Activated T-helper 2 cell treated with anti-CD3 and anti-CD28 coated beads, Interferon-gamma antibody, Interleukin-2, Interleukin-4, amounts not matched to agents 10 μg/mL and 5 μg/mL and 100 μg/mL, durations not matched to agents 14 hours and 24 hours and 36 hours (primary cell): ENCODE results near the gene PYGL. TPM values are rescaled to one million over a fixed set of nuclear protein-coding genes. Genes with fewer than 3 reads are reported as not detected.
"Not testable (repeated sequence)": the region's sequence is repeated elsewhere in the genome, so short reads cannot be mapped to it uniquely, and the experiment has no call there.

ENCODE experiments used
- DNase-seq: peaks from one replicate; pipeline ENCODE4 v3.0.0; 2021; ENCODE audit warnings: low spot score
- H3K27ac Mint-ChIP-seq: one replicate; pipeline ENCODE4 v1.8.0; 2021; ENCODE audit warnings: mixed read lengths
- H3K27me3 Mint-ChIP-seq: one replicate; pipeline ENCODE4 v1.8.0; 2021; ENCODE audit warnings: low read depth, mixed read lengths
- H3K36me3 Mint-ChIP-seq: one replicate; pipeline ENCODE4 v1.8.0; 2021; ENCODE audit warnings: low read depth, mixed read lengths
- H3K4me1 Mint-ChIP-seq: one replicate; pipeline ENCODE4 v1.8.0; 2021; ENCODE audit warnings: low read depth, mixed read lengths
- H3K4me3 Mint-ChIP-seq: one replicate; pipeline ENCODE4 v1.8.0; 2021; ENCODE audit warnings: low read depth, mild to moderate bottlenecking, moderate library complexity, mixed read lengths
- H3K9me3 Mint-ChIP-seq: one replicate; pipeline ENCODE4 v1.8.0; 2021; ENCODE audit warnings: mixed read lengths
- intact Hi-C: fragments of 100-400 bp; cut with micrococcal nuclease; formaldehyde crosslinking; loops from one replicate; pipeline ENCODE4 v1.15.1; 2023
- total RNA-seq: library from RNA; stranded (reverse); gene quantifications from 2 replicates; pipeline ENCODE4 v1.2.3, GENCODE V29; 2022

PYGL gene
- total RNA-seq, 1 donor from 2014 or later = 2.1 TPM

DNA sequence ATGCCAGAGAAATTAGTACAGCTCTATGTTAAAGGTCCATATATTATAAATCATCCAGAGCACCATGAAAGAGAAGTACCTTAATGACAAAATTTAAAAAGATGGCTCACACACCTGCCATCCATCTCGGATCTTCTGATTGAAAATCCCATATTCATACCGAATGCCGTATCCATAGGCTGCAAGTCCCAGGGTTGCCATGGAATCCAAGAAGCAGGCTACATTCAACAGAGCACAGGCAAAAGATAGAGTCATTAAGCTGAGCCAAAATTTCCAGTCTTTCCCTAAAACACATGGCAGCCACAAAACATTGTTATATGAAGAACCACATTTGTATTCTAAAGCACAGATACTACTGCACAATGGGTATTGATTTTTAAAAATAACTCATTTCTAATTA lies 12.7 kb downstream of the PYGL start:
- Mint-ChIP-seq H3K27ac (no peak overlapping the region), H3K27me3 (peaks cover 13% of the 10 kb centered on the region), H3K4me3 (no peak overlapping the region), H3K9me3 (no peaks in the 10 kb centered on the region), H3K4me1 (peaks cover 1% of the 10 kb centered on the region), H3K36me3 (no peaks in the 10 kb centered on the region)
- DNase-seq = no peak
- intact Hi-C loops = no loop called here

DNA sequence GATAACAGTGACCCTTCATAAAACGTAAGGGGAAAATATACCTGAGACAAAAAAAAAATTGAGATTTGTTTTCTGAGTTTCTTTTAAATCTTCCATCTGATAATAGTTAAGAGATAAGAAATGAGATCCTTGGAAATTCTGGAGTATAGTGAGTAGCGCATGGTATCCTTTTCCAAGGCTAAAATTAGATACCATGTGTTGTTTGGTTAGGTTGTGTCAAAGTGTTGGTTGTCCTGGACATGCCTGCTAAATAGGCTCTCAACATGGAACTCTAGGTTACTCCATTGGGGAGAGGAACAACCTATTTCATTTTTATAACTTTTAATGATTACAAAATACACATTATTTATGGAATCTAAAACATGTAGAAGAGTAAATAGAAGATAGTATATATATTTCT lies 14.8 kb downstream of the PYGL start:
- DNase-seq = no peak
- peaks cover 1% of the 10 kb centered on the region for H3K4me1 Mint-ChIP-seq
- no peaks in the 10 kb centered on the region for H3K9me3 Mint-ChIP-seq
- H3K36me3 Mint-ChIP-seq = no peaks in the 10 kb centered on the region
- no peak overlapping the region for H3K27ac Mint-ChIP-seq
- H3K27me3 Mint-ChIP-seq = peaks cover 9% of the 10 kb centered on the region
- intact Hi-C loops = no loop called here
- H3K4me3 Mint-ChIP-seq = no peak overlapping the region

GRCh38 chr14:50928002-50928635 lies 16.2 kb downstream of the PYGL start:
- intact Hi-C loops = no loop called here
- DNase-seq = no peak
- Mint-ChIP-seq H3K4me1 (peaks cover 1% of the 10 kb centered on the region), H3K9me3 (no peaks in the 10 kb centered on the region), H3K4me3 (no peak overlapping the region), H3K27me3 (peaks cover 9% of the 10 kb centered on the region), H3K27ac (no peak overlapping the region), H3K36me3 (no peaks in the 10 kb centered on the region)

DNA sequence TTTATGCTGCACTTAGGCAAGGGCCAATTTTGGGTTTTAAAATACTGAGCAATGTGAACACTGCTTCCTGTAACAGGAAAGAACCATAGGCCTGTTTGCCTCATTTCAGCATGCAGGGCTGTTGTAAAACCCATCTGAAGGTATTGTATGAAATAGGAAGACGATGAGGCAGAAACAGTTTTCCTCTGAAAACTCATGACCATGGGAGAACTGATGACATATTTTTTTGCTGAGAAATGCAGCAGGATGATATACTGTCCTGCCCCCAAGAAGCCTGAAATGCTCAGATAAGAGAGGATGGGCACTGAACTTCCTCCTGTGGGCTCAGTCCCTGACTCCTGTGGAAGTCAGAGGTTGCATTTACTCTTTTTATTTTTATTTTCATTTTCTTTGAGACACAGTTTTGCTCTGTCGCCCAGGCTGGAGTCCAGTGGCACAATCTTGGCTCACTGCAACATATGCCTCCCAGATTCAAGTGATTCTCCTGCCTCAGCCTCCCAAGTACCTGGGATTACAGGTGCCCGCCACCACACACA lies 17.4 kb downstream of the PYGL start:
- Mint-ChIP-seq H3K27me3 (peaks cover 9% of the 10 kb centered on the region), H3K4me1 (peaks cover 1% of the 10 kb centered on the region), H3K27ac (no peak overlapping the region), H3K9me3 (no peaks in the 10 kb centered on the region), H3K4me3 (no peak overlapping the region), H3K36me3 (no peaks in the 10 kb centered on the region)
- intact Hi-C loops = no loop called here
- DNase-seq = no peak

DNA sequence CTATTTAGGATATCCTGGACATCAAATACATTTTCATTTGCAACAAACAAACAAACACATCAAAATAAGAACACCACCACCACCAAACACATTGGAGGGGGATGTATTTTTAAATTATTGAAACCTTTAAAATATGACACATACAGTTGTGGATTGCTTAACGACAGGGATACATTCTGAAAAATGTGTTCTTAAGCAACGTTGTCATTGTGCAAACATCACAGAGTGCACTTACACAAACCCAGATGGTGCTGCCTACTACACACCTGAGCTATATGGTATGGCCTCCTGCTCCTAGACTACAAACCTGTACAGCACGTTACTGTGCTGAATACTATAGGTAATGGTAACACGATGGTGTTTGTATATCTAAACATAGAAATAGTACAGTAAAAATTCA lies 19.4 kb downstream of the PYGL start:
- DNase-seq = no peak
- peaks cover 3% of the 10 kb centered on the region for H3K27me3 Mint-ChIP-seq
- H3K4me1 Mint-ChIP-seq = peaks cover 1% of the 10 kb centered on the region
- no peak overlapping the region for H3K27ac Mint-ChIP-seq
- H3K36me3 Mint-ChIP-seq = no peaks in the 10 kb centered on the region
- H3K9me3 Mint-ChIP-seq = no peaks in the 10 kb centered on the region
- intact Hi-C loops = no loop called here
- no peak overlapping the region for H3K4me3 Mint-ChIP-seq

- Mint-ChIP-seq H3K36me3 (no peaks in the 10 kb centered on the region), H3K27ac (no peak overlapping the region), H3K4me3 (no peak overlapping the region), H3K4me1 (no peaks in the 10 kb centered on the region), H3K9me3 (no peaks in the 10 kb centered on the region), H3K27me3 (peaks cover 2% of the 10 kb centered on the region)
- intact Hi-C loops = no loop called here
- DNase-seq = no peak
Observed at GRCh38 chr14:50924236-50924635, 20.0 kb downstream of the PYGL start.

- Mint-ChIP-seq H3K27me3 (peaks cover 5% of the 10 kb centered on the region), H3K27ac (no peak overlapping the region), H3K4me1 (no peaks in the 10 kb centered on the region), H3K36me3 (no peaks in the 10 kb centered on the region), H3K9me3 (no peaks in the 10 kb centered on the region), H3K4me3 (no peak overlapping the region)
- intact Hi-C loops = no loop called here
- DNase-seq = no peak
Observed at GRCh38 chr14:50922803-50923202, 21.5 kb downstream of the PYGL start.

DNA sequence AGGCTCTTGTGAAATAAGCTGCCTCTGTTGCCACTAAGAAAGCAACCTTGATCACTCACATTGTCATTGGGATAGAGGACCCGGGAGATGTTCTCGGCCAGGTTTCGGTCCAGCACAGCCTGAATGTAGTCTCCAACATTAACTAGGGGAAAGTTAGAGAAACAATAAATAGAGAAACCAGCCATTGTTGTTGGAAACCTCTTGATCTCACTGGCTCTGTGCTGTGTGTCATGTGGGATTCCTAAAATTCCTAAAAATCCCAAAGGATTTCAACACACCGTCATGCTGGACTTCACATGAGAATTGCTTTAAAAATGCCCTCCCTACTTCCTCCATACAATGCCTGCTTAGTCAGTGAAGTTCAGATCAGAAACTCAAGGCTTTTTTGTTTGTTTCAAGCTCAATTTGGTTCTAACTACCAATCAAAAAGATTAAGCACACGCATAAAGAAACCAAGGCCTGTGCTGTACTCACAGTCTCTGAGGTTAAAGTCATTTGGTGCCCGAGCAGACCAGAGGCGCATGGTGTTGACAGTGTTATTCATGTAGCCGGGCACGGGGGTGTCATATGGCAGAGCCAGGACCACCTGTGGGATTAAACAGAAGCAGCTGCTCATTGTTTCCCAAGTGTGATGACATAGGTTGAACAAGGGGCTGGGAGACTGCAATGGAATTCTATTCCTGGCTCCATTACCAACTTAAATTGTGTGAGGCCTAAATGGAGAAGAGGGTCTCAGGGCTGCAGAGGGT lies 23.6 kb downstream of the PYGL start:
- intact Hi-C loops = no loop called here
- H3K36me3 Mint-ChIP-seq = no peaks in the 10 kb centered on the region
- peaks cover 8% of the 10 kb centered on the region for H3K27me3 Mint-ChIP-seq
- no peak overlapping the region for H3K27ac Mint-ChIP-seq
- no peak overlapping the region for H3K4me3 Mint-ChIP-seq
- no peaks in the 10 kb centered on the region for H3K4me1 Mint-ChIP-seq
- no peak for DNase-seq
- H3K9me3 Mint-ChIP-seq = no peaks in the 10 kb centered on the region

DNA sequence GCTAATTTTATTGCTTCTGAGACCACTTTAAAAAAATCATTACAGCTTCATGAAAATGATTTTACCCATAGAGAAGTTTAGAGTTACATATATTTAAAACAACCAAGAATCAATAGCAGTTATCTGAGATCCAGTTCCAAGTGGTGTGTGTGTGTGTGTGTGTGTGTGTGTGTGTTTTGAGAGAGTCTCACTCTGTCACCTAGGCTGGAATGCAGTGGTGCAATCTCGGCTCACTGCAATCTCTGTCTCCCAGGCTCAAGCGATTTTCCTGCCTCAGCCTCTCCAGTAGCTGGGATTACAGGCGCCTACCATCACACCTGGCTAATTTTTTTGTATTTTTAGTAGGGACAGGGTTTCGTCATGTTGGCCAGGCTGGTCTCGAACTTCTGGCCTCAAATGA lies 24.8 kb downstream of the PYGL start:
- H3K27ac Mint-ChIP-seq, H3K4me3 Mint-ChIP-seq, H3K9me3 Mint-ChIP-seq, DNase-seq, H3K4me1 Mint-ChIP-seq, H3K36me3 Mint-ChIP-seq, intact Hi-C loops: not testable (repeated sequence)
- peaks cover 12% of the 10 kb centered on the region for H3K27me3 Mint-ChIP-seq

- Mint-ChIP-seq H3K27me3 (peaks cover 12% of the 10 kb centered on the region), H3K36me3 (no peaks in the 10 kb centered on the region), H3K27ac (no peak overlapping the region), H3K9me3 (no peaks in the 10 kb centered on the region), H3K4me3 (no peak overlapping the region), H3K4me1 (no peaks in the 10 kb centered on the region)
- intact Hi-C loops = no loop called here
- no peak for DNase-seq
Observed at GRCh38 chr14:50917449-50917848, 26.8 kb downstream of the PYGL start.

DNA sequence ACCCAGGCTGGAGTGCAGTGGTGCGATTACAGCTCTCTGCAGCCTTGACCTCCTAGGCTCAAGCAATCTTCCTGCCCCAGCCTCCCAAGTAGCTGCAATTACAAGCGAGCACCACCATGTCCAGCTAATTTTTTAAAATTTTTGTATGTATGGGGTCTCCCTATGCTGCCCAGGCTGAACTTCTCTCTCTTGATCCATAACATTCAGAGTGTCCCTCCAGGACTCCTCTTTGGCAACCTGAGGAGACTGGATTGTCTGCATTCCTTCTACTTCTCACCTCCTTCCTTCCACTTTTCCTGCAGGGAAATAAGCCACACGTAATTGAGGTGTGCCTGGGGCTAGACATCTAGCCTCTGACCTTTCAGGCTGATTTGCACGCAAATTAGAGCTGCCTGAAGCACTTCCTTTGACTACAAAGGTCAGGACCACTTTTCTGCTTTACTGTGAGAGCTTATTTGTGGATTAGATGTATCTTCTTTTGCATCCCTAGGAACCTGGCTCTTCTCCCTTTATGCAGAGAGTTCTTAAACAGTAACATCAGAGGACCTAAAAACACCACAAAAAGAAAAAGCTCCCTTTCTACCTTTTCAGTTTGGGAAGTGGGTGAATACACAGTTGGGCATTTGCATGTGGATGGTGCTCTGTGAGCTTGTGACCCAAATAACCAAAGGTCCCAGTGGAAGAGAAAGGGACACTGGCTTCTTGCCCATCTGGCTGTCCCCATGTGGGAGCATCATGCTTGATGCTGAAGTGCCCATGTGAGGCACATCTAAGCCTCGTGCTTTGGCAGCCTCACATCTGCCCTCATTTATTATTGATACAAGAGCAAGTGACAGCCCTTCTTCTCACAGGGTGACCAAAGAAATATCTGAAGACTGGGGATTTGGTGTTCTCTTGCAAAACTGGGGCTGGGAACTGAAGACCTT lies 33.5 kb downstream of the PYGL start:
- Mint-ChIP-seq H3K4me1 (no peaks in the 10 kb centered on the region), H3K36me3 (no peaks in the 10 kb centered on the region), H3K4me3 (no peak overlapping the region), H3K27me3 (peaks cover 8% of the 10 kb centered on the region), H3K27ac (no peak overlapping the region), H3K9me3 (no peaks in the 10 kb centered on the region)
- DNase-seq = no peak
- intact Hi-C loops = no loop called here

DNA sequence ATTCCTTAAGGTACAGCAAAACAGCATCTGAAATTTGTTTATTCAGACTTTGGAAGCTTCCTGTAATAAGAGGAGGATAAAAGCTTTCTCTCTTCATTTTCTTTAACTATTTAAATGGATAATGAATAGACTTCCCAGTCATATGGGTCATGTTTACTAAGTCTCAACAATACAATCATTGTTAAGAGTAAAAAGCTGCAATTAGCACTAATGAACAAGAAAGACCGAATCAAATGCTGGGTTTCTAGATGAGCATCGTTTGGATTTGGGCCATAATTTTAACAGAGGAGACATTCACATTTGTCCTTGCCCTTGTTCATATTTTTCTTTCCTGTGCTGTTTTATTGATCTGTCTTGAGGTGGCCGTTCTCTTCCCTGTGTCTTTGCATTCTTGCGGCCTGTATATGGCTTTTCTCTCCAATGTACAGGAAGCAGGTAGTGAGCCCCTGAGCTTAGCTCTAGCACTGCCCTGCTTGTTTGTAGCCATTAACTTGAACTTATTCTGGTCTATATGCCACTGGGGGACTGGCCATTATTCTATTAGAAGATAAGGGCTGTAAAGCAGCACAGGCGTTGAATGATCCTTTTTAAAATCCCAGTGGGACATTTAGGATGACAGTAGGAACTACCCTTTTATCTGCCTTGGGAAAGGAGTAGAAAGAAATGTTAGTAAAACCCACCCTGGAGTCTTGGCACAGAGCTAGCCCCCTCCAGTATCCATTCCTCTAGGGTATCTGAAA lies 37.8 kb downstream of the PYGL start:
- H3K4me1 Mint-ChIP-seq = no peaks in the 10 kb centered on the region
- H3K27me3 Mint-ChIP-seq = peaks cover 13% of the 10 kb centered on the region
- H3K4me3 Mint-ChIP-seq = no peak overlapping the region
- no peak overlapping the region for H3K27ac Mint-ChIP-seq
- intact Hi-C loops = no loop called here
- H3K9me3 Mint-ChIP-seq = no peaks in the 10 kb centered on the region
- no peaks in the 10 kb centered on the region for H3K36me3 Mint-ChIP-seq
- no peak for DNase-seq
